Skeletal muscle tissue (tissue), 4 donors: ENCODE results near the gene LAMTOR5. TPM values are rescaled to one million over a fixed set of nuclear protein-coding genes. Genes with fewer than 3 reads are reported as not detected.

Experiments
- H3K27ac ChIP-seq: one replicate; pipeline ENCODE4 v1.7.0; 2013; ENCODE audit warnings: mild to moderate bottlenecking, low read depth, low read length, inconsistent platforms
- H3K27me3 ChIP-seq, 3 donors: one replicate each; pipeline ENCODE4 v1.7.0; 2013; ENCODE audit warnings: low read length in 3 of 3; ENCODE audit not compliant: control insufficient read depth in 3 of 3, insufficient read depth in 3 of 3
- H3K36me3 ChIP-seq, 3 donors: one replicate each; pipeline ENCODE4 v1.7.0; 2013; ENCODE audit warnings: low read length in 3 of 3; ENCODE audit not compliant: control insufficient read depth in 3 of 3, insufficient read depth in 3 of 3
- H3K4me1 ChIP-seq, 3 donors: one replicate each; pipeline ENCODE4 v1.7.0; 2013; ENCODE audit warnings: low read length in 3 of 3, mild to moderate bottlenecking in 3 of 3; ENCODE audit not compliant: control insufficient read depth in 3 of 3, insufficient read depth in 3 of 3
- H3K4me3 ChIP-seq, 3 donors: one replicate each; pipeline ENCODE4 v1.7.0; 2013; ENCODE audit warnings: low read length in 3 of 3
- H3K9ac ChIP-seq, 3 donors: one replicate each; pipeline ENCODE4 v1.7.0; 2013; ENCODE audit warnings: low read length in 3 of 3, mild to moderate bottlenecking in 3 of 3, moderate library complexity in 2 of 3, low read depth in 1 of 3
- H3K9me3 ChIP-seq, 3 donors: one replicate each; pipeline ENCODE4 v1.7.0; 2013; ENCODE audit warnings: low read length in 3 of 3; ENCODE audit not compliant: control insufficient read depth in 3 of 3
- total RNA-seq: library from RNA; depleted of rRNA; stranded (reverse); fragments of >200 nt; gene quantifications from one replicate; pipeline ENCODE4 v1.2.3, GENCODE V29; 2014
- donor health status: Osteomylitis.

LAMTOR5 gene
- 50.6 TPM for total RNA-seq

DNA sequence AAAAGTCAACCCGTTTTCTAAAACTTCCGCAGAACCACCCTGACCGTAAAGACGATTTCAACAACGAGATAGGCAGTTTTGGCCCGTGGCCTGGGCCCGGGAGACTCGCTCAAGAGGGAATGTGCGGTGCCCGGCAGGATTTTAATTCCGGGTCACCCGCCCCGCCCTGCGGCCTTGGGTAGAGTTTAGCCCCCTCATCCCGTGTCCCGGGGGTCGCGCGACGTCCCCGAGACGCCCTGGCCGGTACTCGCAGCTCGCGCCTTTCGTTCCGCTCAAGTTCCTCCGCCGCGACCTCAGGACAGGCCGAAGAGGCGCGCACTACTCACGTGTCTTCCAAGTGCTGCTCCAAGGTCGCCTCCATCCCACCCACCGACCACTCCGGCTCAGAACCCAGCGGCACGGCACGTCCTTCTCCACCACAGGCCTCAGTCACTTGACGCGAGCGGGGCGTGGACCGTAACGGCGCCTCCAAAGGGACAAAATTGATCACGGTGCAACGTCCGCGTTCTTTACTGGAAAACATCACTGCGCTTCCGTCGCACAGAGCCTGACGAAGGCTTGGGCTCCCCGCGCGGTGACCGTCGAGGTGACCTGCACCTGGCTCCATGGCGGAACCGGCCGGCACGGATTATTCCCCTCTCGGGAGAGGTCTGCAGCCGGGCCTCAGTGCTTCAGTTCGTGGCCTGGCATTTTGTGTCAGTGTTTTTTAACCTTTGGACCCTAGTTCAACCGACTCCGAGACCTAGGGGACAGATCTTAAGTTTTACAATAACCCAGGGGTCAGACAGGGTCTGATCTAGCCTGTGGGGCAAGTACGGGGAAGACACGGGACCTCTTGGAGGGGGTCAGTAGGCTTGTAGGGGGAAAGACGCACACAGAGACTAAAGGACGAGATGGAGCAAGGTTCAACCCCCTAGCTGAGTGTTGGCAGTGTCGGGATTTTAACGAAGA, at the start of gene LAMTOR5:
TSS of gene LAMTOR5 (minus strand) at position 435 of the 951 bp plus-strand sequence. CDS start at position 361, 74 bp downstream.
- Histone ChIP-seq H3K4me1 (peaks cover 8 to 24% (median 22%) of the 10 kb centered on the region in 3 donors), H3K27me3 (no peaks in the 10 kb centered on the region), H3K4me3 (peak within 1 kb of the TSS; percentile 94 to 100 (median 98)), H3K9ac (peak within 1 kb of the TSS; percentile 98 to 99 (median 99)), H3K9me3 (no peaks in the 10 kb centered on the region), H3K27ac (peak within 1 kb of the TSS; percentile 96), H3K36me3 (peaks cover 21 to 27% (median 27%) of the 10 kb centered on the region in 3 donors)

DNA sequence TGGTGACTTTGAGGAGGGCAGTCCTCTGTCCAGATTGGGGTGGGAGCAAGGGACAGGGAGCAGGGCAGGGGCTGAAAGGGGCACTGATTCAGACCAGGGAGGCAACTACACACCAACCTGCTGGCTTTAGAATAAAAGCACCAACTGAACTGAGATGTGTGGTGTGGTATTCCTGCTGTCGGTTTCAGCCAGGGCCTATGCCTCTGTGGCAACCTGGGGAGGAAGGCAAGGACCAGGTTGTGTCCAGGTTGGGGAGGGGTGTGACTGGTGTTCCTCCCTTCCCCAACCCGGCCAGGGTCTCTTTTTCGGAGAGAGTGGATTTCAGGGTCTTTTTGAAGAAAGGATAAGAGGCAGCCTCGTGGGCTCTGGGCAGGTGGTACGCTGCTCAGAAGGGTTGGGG, 49.7 kb upstream of the LAMTOR5 start:
- no peak overlapping the region for H3K9ac ChIP-seq
- no peak overlapping the region for H3K4me3 ChIP-seq
- H3K4me1 ChIP-seq, result no peaks in the 10 kb centered on the region
- no peak overlapping the region for H3K27ac ChIP-seq
- no peaks in the 10 kb centered on the region for H3K36me3 ChIP-seq
- peaks cover 0 to 30% (median 13%) of the 10 kb centered on the region in 3 donors for H3K27me3 ChIP-seq
- no peaks in the 10 kb centered on the region for H3K9me3 ChIP-seq

DNA sequence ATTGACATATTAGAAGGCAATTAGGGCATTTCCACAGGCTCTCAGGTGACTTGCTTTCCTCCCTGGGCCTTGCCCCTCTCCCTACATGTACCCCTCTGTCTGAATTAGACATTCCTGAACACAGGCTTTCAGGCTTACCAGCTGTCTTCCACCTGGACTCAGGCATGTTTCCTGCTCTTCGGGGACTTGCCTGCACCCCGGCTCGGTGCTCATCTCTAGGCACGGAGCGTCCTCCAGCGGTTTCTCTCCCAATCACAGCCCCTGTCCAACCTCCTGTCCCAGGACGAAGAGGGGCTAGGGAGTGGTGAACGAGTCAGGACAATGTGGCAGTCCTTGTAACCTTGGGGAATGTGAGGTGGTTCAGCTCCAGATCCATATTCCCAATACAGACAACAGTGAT, 47.7 kb upstream of the LAMTOR5 start:
- no peaks in the 10 kb centered on the region for H3K36me3 ChIP-seq
- no peak overlapping the region for H3K4me3 ChIP-seq
- peaks cover 7 to 38% (median 22%) of the 10 kb centered on the region in 3 donors for H3K27me3 ChIP-seq

DNA sequence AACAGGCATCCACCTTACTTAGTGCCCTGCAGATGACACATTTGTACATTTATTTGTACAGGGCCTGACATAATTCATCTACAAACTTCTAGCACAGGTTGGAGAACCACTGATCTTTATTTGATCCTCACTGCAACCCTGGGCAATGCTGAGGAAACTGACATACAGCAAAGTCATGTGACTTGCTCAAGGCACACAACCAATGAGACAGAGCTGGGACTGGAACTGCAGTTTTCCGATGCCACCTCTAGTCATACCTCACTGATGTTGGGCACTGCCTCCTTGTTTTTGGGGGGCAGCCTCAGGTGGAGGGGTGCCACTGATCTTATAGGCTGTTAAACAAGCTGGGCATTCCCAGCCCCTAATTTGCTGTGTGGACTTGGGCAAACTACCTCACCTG, 46.8 kb upstream of the LAMTOR5 start:
- Histone ChIP-seq H3K27me3 (peaks cover 7 to 41% (median 22%) of the 10 kb centered on the region in 3 donors), H3K4me3 (no peak overlapping the region), H3K27ac (no peak overlapping the region), H3K36me3 (no peaks in the 10 kb centered on the region), H3K9ac (no peak overlapping the region), H3K4me1 (no peaks in the 10 kb centered on the region), H3K9me3 (no peaks in the 10 kb centered on the region)

More for the DNA sequence above, 47.7 kb upstream of the LAMTOR5 start:
- H3K4me1 ChIP-seq, result no peaks in the 10 kb centered on the region
- H3K27ac ChIP-seq, result no peak overlapping the region
- H3K9me3 ChIP-seq, result no peaks in the 10 kb centered on the region
- no peak overlapping the region for H3K9ac ChIP-seq

DNA sequence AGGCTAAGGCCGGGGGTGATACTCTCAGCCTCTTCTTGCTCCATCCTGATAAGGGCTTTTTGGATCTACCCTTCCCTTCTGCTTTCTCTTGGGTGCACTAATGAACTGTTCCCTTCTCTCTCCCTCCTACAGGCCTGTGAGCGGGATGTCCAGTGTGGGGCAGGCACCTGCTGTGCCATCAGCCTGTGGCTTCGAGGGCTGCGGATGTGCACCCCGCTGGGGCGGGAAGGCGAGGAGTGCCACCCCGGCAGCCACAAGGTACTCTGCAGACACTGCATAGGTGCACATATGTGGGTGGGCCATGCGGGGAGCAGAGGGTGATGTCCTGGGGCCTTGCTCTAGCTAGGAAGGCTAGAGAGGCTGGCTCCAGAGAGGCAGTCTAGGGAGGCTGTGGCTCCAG, 46.3 kb upstream of the LAMTOR5 start:
- Histone ChIP-seq H3K9me3 (no peaks in the 10 kb centered on the region), H3K9ac (no peak overlapping the region), H3K27me3 (peaks cover 7 to 41% (median 22%) of the 10 kb centered on the region in 3 donors), H3K36me3 (no peaks in the 10 kb centered on the region), H3K4me1 (no peaks in the 10 kb centered on the region), H3K4me3 (no peak overlapping the region), H3K27ac (no peak overlapping the region)

DNA sequence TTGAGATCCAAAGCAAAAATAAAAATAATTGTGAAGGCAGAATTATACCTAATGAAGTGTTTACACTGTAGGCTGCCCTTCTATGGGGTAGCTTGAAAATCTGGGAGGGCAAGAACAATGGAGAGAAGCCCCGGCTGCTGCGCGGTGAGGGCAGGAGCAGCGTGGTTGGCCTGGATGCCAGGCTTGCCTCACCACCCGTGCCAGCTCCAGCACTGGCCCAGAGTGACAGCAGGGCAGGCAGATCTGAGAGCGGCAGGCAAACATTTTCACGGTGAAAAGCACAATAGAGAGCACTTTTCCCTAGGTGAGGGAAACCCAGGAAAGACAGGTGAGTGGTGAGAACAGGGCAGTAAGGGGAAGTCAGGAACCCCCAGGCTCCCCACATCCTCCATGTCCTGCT, 44.8 kb upstream of the LAMTOR5 start:
- H3K27me3 ChIP-seq, result peaks cover 7 to 41% (median 22%) of the 10 kb centered on the region in 3 donors
- H3K36me3 ChIP-seq, result no peaks in the 10 kb centered on the region
- H3K9me3 ChIP-seq, result no peaks in the 10 kb centered on the region
- H3K9ac ChIP-seq, result no peak overlapping the region
- no peaks in the 10 kb centered on the region for H3K4me1 ChIP-seq
- no peak overlapping the region for H3K27ac ChIP-seq
- H3K4me3 ChIP-seq, result no peak overlapping the region

DNA sequence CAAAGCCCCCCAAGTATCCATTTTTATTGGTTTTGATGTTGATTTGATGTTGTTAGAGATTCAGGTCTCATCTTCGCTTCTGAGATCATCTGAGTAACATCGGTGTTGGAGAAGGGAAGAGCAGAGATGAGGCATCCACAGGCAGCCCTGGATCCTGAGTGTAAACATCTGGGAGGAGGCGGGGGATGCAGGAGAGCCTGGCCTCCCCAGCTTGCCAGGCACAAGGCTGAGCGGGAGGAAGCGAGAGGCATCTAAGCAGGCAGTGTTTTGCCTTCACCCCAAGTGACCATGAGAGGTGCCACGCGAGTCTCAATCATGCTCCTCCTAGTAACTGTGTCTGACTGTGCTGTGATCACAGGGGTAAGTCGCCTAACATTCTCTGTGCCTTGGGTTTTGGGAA, 43.4 kb upstream of the LAMTOR5 start, which contains the start of gene PROK1:
TSS of gene PROK1 (plus strand) at position 221 of the 400 bp plus-strand sequence. CDS start at position 289, 68 bp downstream.
- no peak within 1 kb of the TSS for H3K9ac ChIP-seq
- no peaks in the 10 kb centered on the region for H3K4me1 ChIP-seq
- H3K27ac ChIP-seq, result no peak within 1 kb of the TSS
- no peak within 1 kb of the TSS for H3K4me3 ChIP-seq
- no peaks in the 10 kb centered on the region for H3K36me3 ChIP-seq
- H3K27me3 ChIP-seq, result peaks cover 10 to 34% (median 22%) of the 10 kb centered on the region in 3 donors
- no peaks in the 10 kb centered on the region for H3K9me3 ChIP-seq

DNA sequence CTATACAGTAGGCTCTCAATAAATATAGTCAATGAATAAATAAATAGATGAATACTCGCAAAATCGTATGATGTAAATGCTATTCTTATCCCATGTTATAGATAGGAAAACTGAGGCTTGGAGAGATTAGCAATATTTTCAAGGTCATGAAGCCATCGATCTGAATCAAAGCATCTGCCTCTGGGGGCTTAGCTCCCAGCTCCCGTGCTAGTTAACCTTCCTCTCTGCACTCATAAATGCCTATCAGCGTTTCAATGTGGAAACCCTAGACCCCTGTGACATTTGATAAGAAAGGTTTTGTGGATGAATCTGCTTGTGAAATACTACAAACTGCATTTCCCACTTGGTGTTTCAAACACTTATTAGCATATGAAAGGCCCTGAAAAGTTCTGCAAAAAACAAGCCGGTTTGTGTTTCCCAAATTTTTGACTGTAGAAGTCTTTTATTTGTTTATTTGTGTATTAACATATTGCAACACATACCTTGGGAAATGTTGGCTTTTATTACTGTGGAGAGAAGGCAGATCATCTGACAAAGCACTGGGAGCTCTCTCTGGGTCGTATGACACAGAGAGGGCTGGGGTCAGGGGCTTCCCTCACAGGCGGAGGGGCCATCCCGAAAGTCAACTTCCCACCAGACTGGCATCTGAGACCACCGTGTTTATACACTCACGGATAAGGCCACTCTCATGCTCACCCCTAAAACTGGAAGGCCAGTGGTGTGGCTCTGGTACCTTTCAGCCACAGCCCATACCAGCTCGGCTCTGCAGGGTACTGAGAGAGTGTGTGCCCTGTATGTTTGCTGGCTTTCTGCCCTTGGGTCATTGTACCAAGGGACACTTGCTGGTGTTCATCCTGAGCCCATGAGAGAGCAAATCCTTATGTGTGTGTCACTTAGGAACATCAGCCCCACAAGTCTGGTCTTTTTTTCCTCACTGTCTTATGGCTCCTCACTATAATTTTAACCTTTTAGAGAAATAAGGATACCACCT, 42.5 kb upstream of the LAMTOR5 start:
- Histone ChIP-seq H3K27me3 (peaks cover 10 to 27% (median 22%) of the 10 kb centered on the region in 3 donors), H3K9ac (no peak overlapping the region), H3K4me1 (no peaks in the 10 kb centered on the region), H3K36me3 (no peaks in the 10 kb centered on the region), H3K27ac (no peak overlapping the region), H3K4me3 (no peak overlapping the region), H3K9me3 (no peaks in the 10 kb centered on the region)

DNA sequence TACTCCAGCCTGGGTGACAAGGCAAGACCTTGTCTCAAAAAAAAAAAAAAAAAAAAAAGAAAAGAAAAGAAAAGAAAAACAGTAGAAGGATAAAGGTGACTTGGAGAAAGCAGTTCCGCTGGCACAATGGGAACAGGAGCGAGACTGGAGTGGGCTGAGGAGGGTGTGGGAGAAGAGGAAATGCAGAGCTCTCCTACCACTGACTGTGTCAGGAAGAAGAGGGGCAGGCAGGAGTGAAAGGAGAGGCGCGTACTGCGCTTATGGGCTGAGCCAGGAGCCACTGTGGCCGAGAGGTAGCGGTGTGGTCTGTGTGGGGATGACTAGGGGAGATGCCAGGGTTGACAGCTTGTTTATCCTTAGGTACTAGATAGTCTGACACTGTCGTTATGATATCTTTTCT, 37.1 kb upstream of the LAMTOR5 start:
- no peaks in the 10 kb centered on the region for H3K36me3 ChIP-seq
- H3K9ac ChIP-seq, result no peak overlapping the region
- no peaks in the 10 kb centered on the region for H3K9me3 ChIP-seq
- H3K4me1 ChIP-seq, result no peaks in the 10 kb centered on the region
- H3K27ac ChIP-seq, result no peak overlapping the region
- H3K4me3 ChIP-seq, result no peak overlapping the region
- peaks cover 0 to 4% (median 3%) of the 10 kb centered on the region in 3 donors for H3K27me3 ChIP-seq
